Gastroesophageal sphincter (tissue), 3 donors: ENCODE data around the gene LRIG3.

Experiments
- CTCF ChIP-seq, 4 experiments: fragments of 200-600 bp in 2 of 4; fragments of 450-650 bp in 2 of 4; sonication (generic) in 1 of 4; IDR thresholded peaks; one replicate each; pipeline ENCODE4 v1.5.1; 2017 to 2019; ENCODE audit warnings: antibody characterized with exemption in 4 of 4, mild to moderate bottlenecking in 2 of 4, moderate library complexity in 2 of 4
- EP300 ChIP-seq: sonication (generic); formaldehyde crosslinking; IDR thresholded peaks from one replicate; pipeline ENCODE4 v1.6.1; 2017; ENCODE audit warnings: antibody characterized with exemption, mild to moderate bottlenecking

GRCh38 chr12:58901664-58902063 is 18.6 kb downstream of the LRIG3 start:
- TF ChIP-seq CTCF (IDR thresholded peaks at IDR 0.05) (no peak), EP300 (no peak)
